HG02852 (cell line): Measurements from ENCODE around the gene PRMT9.

Source experiments
- ATAC-seq: cut with Tn5 transposase; IDR thresholded peaks from one replicate; pipeline ENCODE4 v1.9.1; 2021; ENCODE audit warnings: mild to moderate bottlenecking, moderate library complexity; ENCODE audit not compliant: unreplicated experiment

Gene PRMT9

GRCh38 chr4:147682755-147683154 lies 1.2 kb downstream of the PRMT9 start:
- no peak for ATAC-seq

- no peak for ATAC-seq
Measured at GRCh38 chr4:147678796-147679549, 5.0 kb downstream of the PRMT9 start.

DNA sequence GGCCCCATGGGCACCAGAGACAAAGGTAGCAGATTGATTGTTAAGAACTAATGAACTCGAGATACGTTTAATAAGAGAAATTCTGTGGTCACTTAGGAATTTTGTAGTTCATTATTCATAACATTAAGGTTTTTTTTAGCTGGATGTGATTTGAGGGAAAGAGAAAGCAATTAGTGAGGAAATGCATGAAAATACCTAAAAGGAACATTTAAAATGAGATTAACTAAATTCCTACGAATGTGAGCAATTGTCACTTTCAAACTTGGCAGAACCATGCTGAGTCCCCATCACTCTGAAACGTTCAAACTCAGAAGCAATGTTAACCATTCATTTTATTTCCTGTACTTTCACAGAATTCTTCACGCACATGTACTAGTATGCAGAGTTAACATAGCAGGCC lies 5.9 kb downstream of the PRMT9 start:
- no peak for ATAC-seq

GRCh38 chr4:147674496-147674895 lies 9.5 kb downstream of the PRMT9 start:
- ATAC-seq = no peak

- no peak for ATAC-seq
Measured at GRCh38 chr4:147674073-147674472, 9.9 kb downstream of the PRMT9 start.

- no peak for ATAC-seq
Measured at GRCh38 chr4:147658501-147658900, 25.5 kb downstream of the PRMT9 start.

GRCh38 chr4:147655639-147656038 lies 28.3 kb downstream of the PRMT9 start:
- ATAC-seq = no peak

GRCh38 chr4:147651563-147651962 lies 32.4 kb downstream of the PRMT9 start:
- no peak for ATAC-seq

DNA sequence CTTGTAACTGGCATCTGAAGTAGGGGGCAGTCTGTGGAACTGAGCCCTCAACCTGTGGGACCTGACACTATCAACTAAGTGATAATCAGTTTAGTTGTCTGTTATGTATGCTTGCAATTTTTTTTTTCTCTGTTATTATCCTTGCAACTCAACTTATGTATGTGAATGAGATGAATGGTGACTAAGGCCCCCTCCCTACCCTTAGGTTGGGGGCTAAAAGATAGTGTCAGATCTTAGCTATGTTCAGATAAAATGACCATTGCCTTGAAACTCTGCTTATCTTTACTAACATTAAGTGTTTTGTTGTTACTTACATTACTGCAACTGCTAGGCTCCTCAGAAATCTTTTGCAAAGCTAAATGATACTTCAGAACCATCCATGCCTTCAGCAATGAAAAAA lies 35.3 kb downstream of the PRMT9 start:
- ATAC-seq = no peak

DNA sequence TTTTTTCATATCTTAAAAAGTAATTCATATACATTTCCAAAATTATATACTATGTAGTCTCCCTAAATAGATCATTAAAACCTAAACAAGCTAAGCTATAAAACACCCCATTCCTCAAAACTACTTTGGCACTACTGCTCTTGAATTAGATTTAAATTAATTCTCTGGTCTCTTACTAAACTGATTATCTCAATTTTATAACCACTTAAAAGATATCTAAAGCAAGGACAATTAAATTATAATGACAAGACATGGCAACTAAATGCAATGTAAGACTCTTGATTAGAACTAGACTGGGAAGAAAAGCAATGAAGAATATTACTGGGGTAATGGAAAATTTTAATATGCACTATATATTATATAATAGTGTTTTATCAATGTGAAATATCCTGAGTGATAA lies 38.9 kb downstream of the PRMT9 start:
- no peak for ATAC-seq

- ATAC-seq = no peak
Measured at GRCh38 chr4:147644471-147644870, 39.5 kb downstream of the PRMT9 start.

- ATAC-seq = no peak
Measured at GRCh38 chr4:147643616-147644015, 40.3 kb downstream of the PRMT9 start.

GRCh38 chr4:147640331-147640730 lies 43.6 kb downstream of the PRMT9 start:
- ATAC-seq = no peak

DNA sequence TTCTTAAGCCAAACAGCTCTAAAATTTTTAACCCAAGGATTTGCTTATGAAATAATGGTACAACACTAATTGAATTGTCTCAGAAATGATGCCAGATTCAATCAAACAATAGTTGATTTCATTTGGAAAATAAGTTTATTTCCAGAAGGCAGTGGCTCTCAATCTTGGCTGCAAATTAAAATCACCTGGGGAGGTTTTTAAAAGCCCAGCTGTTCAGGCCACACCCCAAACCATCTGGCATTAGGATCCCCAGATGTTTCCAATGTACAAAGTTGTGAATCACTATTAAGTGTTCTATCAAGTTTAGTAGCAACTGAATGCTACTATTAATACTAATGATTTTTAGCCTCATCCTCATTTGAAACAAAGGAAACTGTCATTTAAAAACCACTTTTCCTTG lies 44.6 kb downstream of the PRMT9 start:
- ATAC-seq = no peak

GRCh38 chr4:147638942-147639341 lies 45.0 kb downstream of the PRMT9 start:
- peak; percentile 72 for ATAC-seq

DNA sequence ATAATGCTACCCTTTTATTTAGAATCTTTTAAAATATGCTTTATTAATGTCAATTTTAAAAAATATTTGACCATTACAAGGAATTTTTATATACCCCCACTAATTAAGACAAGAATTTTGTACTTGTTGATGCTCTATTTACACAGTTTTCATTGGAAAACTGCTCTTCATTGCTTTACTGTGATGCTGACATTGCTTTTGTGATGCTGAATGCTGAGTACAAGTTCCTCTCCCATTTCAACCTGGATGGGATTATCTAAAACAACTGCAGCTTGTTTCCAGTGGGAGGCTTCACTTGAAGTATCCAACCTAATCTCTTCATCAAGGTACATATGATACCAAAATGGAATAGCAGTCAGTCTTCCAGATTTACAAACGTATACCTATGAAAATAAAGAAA lies 45.6 kb downstream of the PRMT9 start:
- ATAC-seq = no peak

DNA sequence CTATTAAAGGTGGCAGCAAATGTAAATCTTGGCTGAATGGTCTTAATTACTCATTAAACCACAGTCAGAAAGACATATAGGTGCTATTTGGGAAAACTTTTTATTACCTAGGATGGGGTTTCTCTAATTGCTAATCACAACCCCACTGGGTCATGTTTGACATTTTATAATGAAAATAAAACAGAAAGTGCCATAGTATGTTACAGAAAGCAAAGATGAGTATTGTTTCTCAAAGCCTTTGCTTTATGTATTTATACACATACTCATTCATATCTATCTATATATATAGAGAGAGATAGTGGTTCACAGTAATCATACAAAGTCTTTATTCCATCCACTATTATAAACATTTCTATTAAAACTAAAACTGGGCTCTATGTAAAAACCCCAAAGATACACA lies 48.6 kb downstream of the PRMT9 start:
- ATAC-seq = no peak

DNA sequence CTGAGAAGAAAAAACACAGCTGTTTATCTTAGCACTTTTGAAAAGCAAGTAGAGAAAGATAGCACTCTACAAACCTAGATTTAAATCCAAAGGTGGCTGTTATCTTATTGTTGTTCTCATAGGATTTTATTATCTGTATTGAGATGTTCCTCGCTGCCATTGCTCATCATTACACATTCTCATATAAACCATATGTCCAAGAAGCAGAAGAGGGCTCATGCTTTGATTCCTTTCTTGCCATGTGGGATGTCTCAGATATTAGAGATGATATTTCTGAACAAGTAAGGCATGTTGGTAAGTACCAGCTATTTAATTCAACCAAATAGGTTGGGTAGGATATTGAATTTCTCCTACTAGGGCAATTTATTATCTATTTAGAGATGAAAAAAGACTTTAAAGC lies 50.3 kb downstream of the PRMT9 start:
- ATAC-seq = no peak

GRCh38 chr4:147633113-147633512 lies 50.9 kb downstream of the PRMT9 start:
- ATAC-seq = no peak

GRCh38 chr4:147629783-147630730 lies 53.9 kb downstream of the PRMT9 start:
- ATAC-seq = no peak

DNA sequence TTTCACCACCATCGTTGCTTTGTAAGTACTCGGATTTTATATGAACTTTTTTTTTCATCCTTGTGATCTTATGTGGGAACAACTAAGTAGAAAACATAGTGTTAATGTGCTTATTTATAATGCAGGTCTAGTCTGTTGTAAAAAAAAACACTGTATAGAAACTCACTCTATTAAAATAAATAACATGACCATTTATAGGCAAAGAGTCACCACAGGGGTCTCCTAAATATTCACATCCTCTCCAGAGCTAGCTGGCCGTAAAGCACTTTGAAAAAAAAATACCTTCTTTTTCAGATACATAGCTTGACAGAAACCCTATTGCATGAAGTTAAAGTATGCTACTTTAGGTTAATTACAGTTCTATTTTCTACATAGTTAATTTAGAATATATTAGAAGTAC lies 55.5 kb downstream of the PRMT9 start:
- ATAC-seq = no peak

DNA sequence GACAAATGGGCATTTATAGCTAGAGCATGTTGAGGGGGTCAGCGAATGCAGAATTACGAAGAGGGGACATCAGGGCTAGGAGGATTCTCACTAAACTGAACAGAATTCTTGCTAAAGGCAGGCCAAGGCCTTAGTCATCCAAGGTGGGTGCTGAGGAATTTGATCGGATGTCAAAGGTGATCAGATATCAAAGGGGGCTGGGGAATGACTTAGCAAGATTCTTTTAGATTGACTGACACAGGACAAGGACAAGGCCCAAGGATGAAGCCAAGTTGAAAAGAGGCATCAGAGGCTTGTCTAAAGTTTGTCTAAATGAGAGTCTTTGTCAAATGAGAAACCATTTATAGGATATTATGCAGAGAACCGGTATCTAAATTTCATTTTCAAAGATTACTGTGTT lies 57.1 kb downstream of the PRMT9 start:
- ATAC-seq = no peak
